WTC11 (cell line): ENCODE results near the gene AHR. TPM values are rescaled to one million over a fixed set of nuclear protein-coding genes. Genes with fewer than 3 reads are reported as not detected.
"Not testable (repeated sequence)": the region's sequence is repeated elsewhere in the genome, so short reads cannot be mapped to it uniquely, and the experiment has no call there.

Experiments used
- ATAC-seq: fragments of 200-7000 bp; cut with Tn5 transposase; 2 replicates; pipeline ENCODE4 v1.10.0; 2021; ENCODE audit warnings: mild to moderate bottlenecking, moderate library complexity
- CTCF ChIA-PET: fragments of 300-600 bp; sonication (Branson Sonifier 250); formaldehyde crosslinking; loops from one replicate; lab custom pipeline; 2021; ENCODE audit warnings: antibody characterized with exemption; lab: Charles Lee
- POLR2A ChIA-PET: fragments of 350-600 bp; sonication (Branson Sonifier 250); formaldehyde crosslinking; loops from one replicate; lab custom pipeline; 2021; ENCODE audit warnings: antibody characterized with exemption; lab: Charles Lee
- DNase-seq: peaks from one replicate; pipeline ENCODE4 v3.0.0; 2021; ENCODE audit warnings: low spot score
- H3K27ac Mint-ChIP-seq: 2 replicates; pipeline ENCODE4 v1.8.0; 2021; ENCODE audit warnings: mixed read lengths
- H3K27me3 Mint-ChIP-seq: 2 replicates; pipeline ENCODE4 v1.8.0; 2021; ENCODE audit warnings: low read depth, mild to moderate bottlenecking, moderate library complexity, mixed read lengths
- H3K36me3 Mint-ChIP-seq: 2 replicates; pipeline ENCODE4 v1.8.0; 2021; ENCODE audit warnings: mixed read lengths
- H3K4me1 Mint-ChIP-seq: 2 replicates; pipeline ENCODE4 v1.8.0; 2022; ENCODE audit warnings: mixed read lengths
- H3K4me3 Mint-ChIP-seq: 2 replicates; pipeline ENCODE4 v1.8.0; 2021; ENCODE audit warnings: mild to moderate bottlenecking, moderate library complexity, mixed read lengths
- H3K9me3 Mint-ChIP-seq: 2 replicates; pipeline ENCODE4 v1.8.0; 2021; ENCODE audit warnings: mixed read lengths
- CREM ChIP-seq: sonication (generic); formaldehyde crosslinking; IDR thresholded peaks from 2 replicates; pipeline ENCODE4 v1.8.1; 2022; ENCODE audit warnings: mild to moderate bottlenecking, missing genetic modification reagents, moderate library complexity
- E2F5 ChIP-seq: sonication (generic); formaldehyde crosslinking; IDR thresholded peaks from 2 replicates; pipeline ENCODE4 v1.8.1; 2022; ENCODE audit warnings: mild to moderate bottlenecking, moderate library complexity, missing genetic modification reagents
- ELF4 ChIP-seq: sonication (generic); formaldehyde crosslinking; IDR thresholded peaks from 2 replicates; pipeline ENCODE4 v1.8.1; 2022; ENCODE audit warnings: low read depth, mild to moderate bottlenecking, moderate library complexity, missing genetic modification reagents
- EMX1 ChIP-seq: fragments of 250-450 bp; sonication (Bioruptor Pico); IDR thresholded peaks from 2 replicates; pipeline ENCODE4 v1.8.0; 2021; ENCODE audit warnings: mild to moderate bottlenecking
- FOXP1 ChIP-seq: sonication (generic); formaldehyde crosslinking; IDR thresholded peaks from 2 replicates; pipeline ENCODE4 v1.8.0; 2022; ENCODE audit warnings: missing genetic modification reagents, mild to moderate bottlenecking, moderate library complexity, borderline replicate concordance
- GTF2I ChIP-seq: fragments of 250-450 bp; sonication (Bioruptor Pico); conservative IDR thresholded peaks from 2 replicates; pipeline ENCODE4 v1.4.0; 2021; ENCODE audit warnings: mild to moderate bottlenecking
- NR3C1 ChIP-seq: sonication (generic); formaldehyde crosslinking; conservative IDR thresholded peaks from 2 replicates; pipeline ENCODE4 v1.8.1; 2023; ENCODE audit warnings: low read depth, mild to moderate bottlenecking, missing genetic modification reagents
- PRDM15 ChIP-seq: sonication (generic); formaldehyde crosslinking; IDR thresholded peaks from 2 replicates; pipeline ENCODE4 v1.8.0; 2022; ENCODE audit warnings: missing genetic modification reagents
- PREB ChIP-seq: sonication (generic); formaldehyde crosslinking; IDR thresholded peaks from 2 replicates; pipeline ENCODE4 v1.8.1; 2022; ENCODE audit warnings: mild to moderate bottlenecking, missing genetic modification reagents, moderate library complexity, borderline replicate concordance
- RORB ChIP-seq: fragments of 250-450 bp; sonication (Bioruptor Pico); IDR thresholded peaks from 2 replicates; pipeline ENCODE4 v1.9.0; 2021; ENCODE audit warnings: mild to moderate bottlenecking
- STAT6 ChIP-seq: sonication (generic); formaldehyde crosslinking; conservative IDR thresholded peaks from 2 replicates; pipeline ENCODE4 v1.8.1; 2023; ENCODE audit warnings: mild to moderate bottlenecking, low read depth, missing genetic modification reagents, moderate library complexity
- TEAD4 ChIP-seq: sonication (generic); formaldehyde crosslinking; IDR thresholded peaks from 2 replicates; pipeline ENCODE4 v1.8.0; 2022; ENCODE audit warnings: mild to moderate bottlenecking, missing genetic modification reagents
- USF2 ChIP-seq: sonication (generic); formaldehyde crosslinking; IDR thresholded peaks from 2 replicates; pipeline ENCODE4 v1.8.1; 2023; ENCODE audit warnings: mild to moderate bottlenecking, missing genetic modification reagents, moderate library complexity
- ZBTB21 ChIP-seq: sonication (generic); formaldehyde crosslinking; IDR thresholded peaks from 2 replicates; pipeline ENCODE4 v1.8.1; 2023; ENCODE audit warnings: mild to moderate bottlenecking, missing genetic modification reagents, borderline replicate concordance
- ZNF121 ChIP-seq: sonication (generic); formaldehyde crosslinking; IDR thresholded peaks from 2 replicates; pipeline ENCODE4 v1.8.0; 2023; ENCODE audit warnings: missing genetic modification reagents
- ZNF232 ChIP-seq: sonication (generic); formaldehyde crosslinking; IDR thresholded peaks from 2 replicates; pipeline ENCODE4 v1.8.0; 2022; ENCODE audit warnings: mild to moderate bottlenecking, missing genetic modification reagents
- ZNF317 ChIP-seq: sonication (generic); formaldehyde crosslinking; IDR thresholded peaks from 2 replicates; pipeline ENCODE4 v1.8.1; 2023; ENCODE audit warnings: low read depth, mild to moderate bottlenecking, moderate library complexity, missing genetic modification reagents, borderline replicate concordance
- ZNF416 ChIP-seq: fragments of 250-450 bp; sonication (Bioruptor Pico); IDR thresholded peaks from 2 replicates; pipeline ENCODE4 v1.9.0; 2021; ENCODE audit warnings: mild to moderate bottlenecking, inconsistent platforms
- ZNF423 ChIP-seq: fragments of 250-450 bp; sonication (Bioruptor Pico); IDR thresholded peaks from 2 replicates; pipeline ENCODE4 v2.1.2; 2022; ENCODE audit warnings: mild to moderate bottlenecking, moderate library complexity
- total RNA-seq: library from RNA; stranded (reverse); gene quantifications from 3 replicates; pipeline ENCODE4 v1.2.3, GENCODE V29; 2021

The AHR gene
- total RNA-seq, 1 experiment from 2014 or later = 5.8 TPM

- TF ChIP-seq PREB (CRISPR knock-in tag) (no peak), PRDM15 (CRISPR knock-in tag) (no peak), CREM (CRISPR knock-in tag) (no peak), NR3C1 (CRISPR knock-in tag) (no peak), ZNF423 (CRISPR knock-in tag) (no peak)
Measured at GRCh38 chr7:17340655-17341054, 42.2 kb downstream of the AHR start (continued).

- DNase-seq (no peak), ATAC-seq (no peak)
- peaks cover 34% of the 10 kb centered on the region for H3K4me1 Mint-ChIP-seq
- peaks cover 6% of the 10 kb centered on the region; the same call in 1 of the 2 replicates for H3K9me3 Mint-ChIP-seq
- ChIA-PET POLR2A (no interaction called here), CTCF (no interaction called here)
- TF ChIP-seq USF2 (CRISPR knock-in tag) = no peak
- no peak for TF ChIP-seq ZNF416 (CRISPR knock-in tag)
- TF ChIP-seq GTF2I (CRISPR knock-in tag) = no peak
- TF ChIP-seq TEAD4 (CRISPR knock-in tag) = no peak
- no peak for TF ChIP-seq EMX1 (CRISPR knock-in tag)
- TF ChIP-seq FOXP1 (CRISPR knock-in tag) = no peak
- no peak for TF ChIP-seq CREM (CRISPR knock-in tag)
- no peak for TF ChIP-seq NR3C1 (CRISPR knock-in tag)
- no peak for TF ChIP-seq E2F5 (CRISPR knock-in tag)
- no peak for TF ChIP-seq ZNF317
- TF ChIP-seq RORB (CRISPR knock-in tag) = no peak
- TF ChIP-seq ELF4 (CRISPR knock-in tag) = no peak
- TF ChIP-seq ZNF121 = no peak
- no peak for TF ChIP-seq ZNF232
- H3K27me3 Mint-ChIP-seq = no peaks in the 10 kb centered on the region
- H3K4me3 Mint-ChIP-seq = no peak overlapping the region
- H3K36me3 Mint-ChIP-seq = peaks cover 12% of the 10 kb centered on the region
- H3K27ac Mint-ChIP-seq = peak overlapping the region; percentile 20; the same call in 1 of the 2 replicates
Measured at GRCh38 chr7:17342756-17343155, 44.3 kb downstream of the AHR start.

- ChIA-PET CTCF (no interaction called here), POLR2A (no interaction called here)
- peaks cover 34% of the 10 kb centered on the region for H3K36me3 Mint-ChIP-seq
- H3K27me3 Mint-ChIP-seq = no peaks in the 10 kb centered on the region
- H3K4me3 Mint-ChIP-seq = no peak overlapping the region
- TF ChIP-seq STAT6 (CRISPR knock-in tag) = no peak
- TF ChIP-seq CREM (CRISPR knock-in tag) = no peak
- no peak for TF ChIP-seq ZBTB21 (CRISPR knock-in tag)
- no peak for TF ChIP-seq TEAD4 (CRISPR knock-in tag)
- H3K9me3 Mint-ChIP-seq = peaks cover 30% of the 10 kb centered on the region
- ATAC-seq = no peak
- peaks cover 11% of the 10 kb centered on the region for H3K4me1 Mint-ChIP-seq
- H3K27ac Mint-ChIP-seq = no peak overlapping the region
- DNase-seq = no peak
Measured at GRCh38 chr7:17347401-17347800, 48.9 kb downstream of the AHR start.

GRCh38 chr7:17348932-17349331 lies 50.5 kb downstream of the AHR start:
- POLR2A ChIA-PET, CTCF ChIA-PET, ATAC-seq, DNase-seq, H3K27ac Mint-ChIP-seq, H3K4me3 Mint-ChIP-seq, H3K27me3 Mint-ChIP-seq: not testable (repeated sequence)
- Mint-ChIP-seq H3K36me3 (peaks cover 44% of the 10 kb centered on the region), H3K9me3 (peaks cover 41% of the 10 kb centered on the region), H3K4me1 (peaks cover 11% of the 10 kb centered on the region)
